GM12878 (cell line): ENCODE results near the gene SMG6. TPM values are rescaled to one million over a fixed set of nuclear protein-coding genes. Genes with fewer than 3 reads are reported as not detected.

Source experiments
- ATAC-seq: fragments of 200-7000 bp; cut with Tn5 transposase; 3 replicates; pipeline ENCODE4 v1.9.1; 2020; ENCODE audit warnings: mild to moderate bottlenecking, moderate library complexity
- BruUV-seq: library from RNA; stranded (reverse); fragments of 400-500 nt; replicated peaks from 2 replicates; lab custom pipeline; 2021; lab: Mats Ljungman, UMichigan
- CTCF ChIA-PET: fragments of 300-600 bp; sonication (Branson Sonifier 250); formaldehyde crosslinking; extraction: SDS; loops from one replicate; lab custom pipeline; 2021; ENCODE audit warnings: inconsistent platforms; lab: Yijun Ruan, JAX
- POLR2A ChIA-PET: fragments of 350-600 bp; formaldehyde crosslinking; extraction: SDS; loops from one replicate; lab custom pipeline; 2021; ENCODE audit warnings: inconsistent platforms; lab: Charles Lee
- RAD21 ChIA-PET: fragments of 300-600 bp; sonication (Branson Sonifier 250); formaldehyde crosslinking; loops from one replicate; lab custom pipeline; 2023; ENCODE audit warnings: antibody characterized with exemption; ENCODE audit not compliant: unreplicated experiment; lab: Charles Lee
- SMC1A ChIA-PET: fragments of 300-600 bp; sonication (Branson Sonifier 250); formaldehyde crosslinking; loops from one replicate; lab custom pipeline; 2023; ENCODE audit not compliant: unreplicated experiment, uncharacterized antibody; lab: Charles Lee
- DNase-seq: peaks from one replicate; pipeline ENCODE4 v3.0.0-alpha.2; 2011; ENCODE audit warnings: low read depth, low spot score
- FAIRE-seq: peaks from 3 replicates; lab custom pipeline; 2011; peaks lifted over from hg19 to GRCh38; lab: Jason Lieb, UNC
- H2AFZ ChIP-seq: 2 replicates; pipeline ENCODE4 v1.6.0; 2011; ENCODE audit warnings: low read depth, low read length, control low read depth; ENCODE audit not compliant: control insufficient read depth
- H3K27ac ChIP-seq: 2 replicates; pipeline ENCODE4 v1.5.1; 2011; ENCODE audit warnings: control low read depth; ENCODE audit not compliant: control insufficient read depth, insufficient read depth
- H3K27me3 ChIP-seq, 2 experiments: replicated peaks in 1 of 2; 2 replicates each; pipeline versions ENCODE4 v1.6.0 to v1.6.1; 2011; ENCODE audit warnings: low read length in 1 of 2; ENCODE audit not compliant: control insufficient read depth in 2 of 2, insufficient read depth in 2 of 2
- H3K36me3 ChIP-seq, 2 experiments: 2 replicates each; pipeline ENCODE4 v1.5.1; 2011; ENCODE audit warnings: low read length in 1 of 2; ENCODE audit not compliant: control insufficient read depth in 2 of 2, insufficient read depth in 2 of 2
- H3K4me1 ChIP-seq: 2 replicates; pipeline ENCODE4 v1.6.1; 2011; ENCODE audit warnings: mild to moderate bottlenecking, low read length, moderate library complexity, mixed read lengths; ENCODE audit not compliant: control insufficient read depth, insufficient read depth
- H3K4me2 ChIP-seq: 2 replicates; pipeline ENCODE4 v1.6.0; 2011; ENCODE audit warnings: control low read depth; ENCODE audit not compliant: control insufficient read depth, insufficient read depth
- H3K4me3 ChIP-seq: fragments of 200-600 bp; sonication (generic); 2 replicates; pipeline ENCODE4 v1.5.1; 2016
- H3K79me2 ChIP-seq: 2 replicates; pipeline ENCODE4 v1.6.0; 2011; ENCODE audit warnings: low read length; ENCODE audit not compliant: control insufficient read depth, insufficient read depth
- H3K9ac ChIP-seq: 2 replicates; pipeline ENCODE4 v1.8.0; 2011; ENCODE audit warnings: low read length, control low read depth, mixed read lengths; ENCODE audit not compliant: control insufficient read depth, insufficient read depth
- H3K9me3 ChIP-seq: replicated peaks from 3 replicates; pipeline ENCODE4 v1.5.1; 2011; ENCODE audit warnings: mild to moderate bottlenecking, low read length; ENCODE audit not compliant: control insufficient read depth, insufficient read depth
- H4K20me1 ChIP-seq: 2 replicates; pipeline ENCODE4 v1.6.0; 2011; ENCODE audit not compliant: control insufficient read depth, insufficient read depth
- BHLHE40 ChIP-seq, 2 experiments: fragments of 450-650 bp in 1 of 2; IDR thresholded peaks; 2 replicates each; pipeline ENCODE4 v1.6.1; 2011 to 2017; ENCODE audit warnings: low read depth in 2 of 2, borderline replicate concordance in 1 of 2, improper control_type of control experiment in 1 of 2, low read length in 1 of 2, mild to moderate bottlenecking in 1 of 2
- BMI1 ChIP-seq: fragments of 450-650 bp; IDR thresholded peaks from 2 replicates; pipeline ENCODE4 v1.6.1; 2016; ENCODE audit warnings: mild to moderate bottlenecking, moderate library complexity, borderline replicate concordance
- CREB1 ChIP-seq: IDR thresholded peaks from 2 replicates; pipeline ENCODE4 v1.6.1; 2012; ENCODE audit warnings: low read depth, mild to moderate bottlenecking, inconsistent platforms
- E2F8 ChIP-seq: fragments of 450-650 bp; IDR thresholded peaks from 2 replicates; pipeline ENCODE4 v1.6.1; 2018; ENCODE audit warnings: mild to moderate bottlenecking, low read depth, moderate library complexity; ENCODE audit not compliant: partially characterized antibody
- MTA3 ChIP-seq: IDR thresholded peaks from 2 replicates; pipeline ENCODE4 v1.6.1; 2012; ENCODE audit warnings: low read length, inconsistent platforms, borderline replicate concordance
- NBN ChIP-seq: fragments of 450-650 bp; IDR thresholded peaks from 2 replicates; pipeline ENCODE4 v1.6.1; 2016
- RAD21 ChIP-seq: IDR thresholded peaks from 2 replicates; pipeline ENCODE4 v1.6.1; 2011; ENCODE audit warnings: mild to moderate bottlenecking, low read depth, low read length, moderate library complexity; ENCODE audit not compliant: insufficient read depth
- STAT3 ChIP-seq: IDR thresholded peaks from 2 replicates; pipeline ENCODE4 v1.6.1; 2011; ENCODE audit warnings: low read depth, low read length, improper control_type of control experiment
- WGBS: methylation state at CpG from one replicate; pipeline ENCODE4 v1.1.6; 2016; ENCODE audit warnings: low lambda C conversion rate; ENCODE audit not compliant: insufficient replicate concordance, insufficient coverage; ENCODE audit errors: missing lambda C conversion rate; 5-methylcytosine and 5-hydroxymethylcytosine counted together
- in situ Hi-C: fragments of 300-500 bp; cut with MboI; formaldehyde crosslinking; loops from 9 replicates; pipeline ENCODE4 v1.14.3; 2018; ENCODE audit warnings: mixed read lengths
- intact Hi-C: fragments of 100-400 bp; cut with micrococcal nuclease; formaldehyde crosslinking; loops from one replicate; pipeline ENCODE4 v1.14.2; 2022; ENCODE audit not compliant: unreplicated experiment
- polyA plus RNA-seq, 11 experiments: library from polyadenylated mRNA; depleted of rRNA in 4 of 11; unstranded in 6 of 11; stranded (reverse) in 5 of 11; fragments of >200 nt; fragmentation: Nextera tagmentation in 4 of 11; fragmentation: Illumina TruSeq in 1 of 11; extraction: Ambion mirVana in 4 of 11; extraction: Trizol in 1 of 11; gene quantifications; 1 replicate in 1 of 11; 2 replicates in 10 of 11; pipeline versions ENCODE4 v1.2.1 to v1.2.3, GENCODE V29; 2011 to 2016; ENCODE audit warnings: inconsistent platforms in 2 of 11, missing spikeins in 2 of 11, low read depth in 1 of 11
- total RNA-seq, 4 experiments: library from RNA; depleted of rRNA in 3 of 4; stranded (reverse); fragments of >200 nt in 3 of 4; fragmentation: Illumina TruSeq in 1 of 4; extraction: Trizol in 1 of 4; gene quantifications; 2 replicates each; pipeline versions ENCODE4 v1.2.1 to v1.2.3, GENCODE V29; 2013 to 2021
- TF ChIP-seq, protein P1 (sequence below), 3 experiments: IDR thresholded peaks in 2 of 3; conservative IDR thresholded peaks in 1 of 3; 2 replicates each; pipeline ENCODE4 v1.5.1; 2011; ENCODE audit warnings: low read depth in 3 of 3, low read length in 3 of 3, mild to moderate bottlenecking in 3 of 3, control low read depth in 2 of 3, moderate library complexity in 2 of 3, inconsistent platforms in 1 of 3, mixed read lengths in 1 of 3; ENCODE audit not compliant: control insufficient read depth in 2 of 3, insufficient read depth in 1 of 3; ENCODE audit errors: extremely low read depth in 1 of 3
- TF ChIP-seq, protein P2 (sequence below): fragments of 450-650 bp; formaldehyde crosslinking; IDR thresholded peaks from 2 replicates; pipeline ENCODE4 v1.4.0; 2022; ENCODE audit warnings: mild to moderate bottlenecking, moderate library complexity
- TF ChIP-seq, protein P3 (sequence below): fragments of 450-650 bp; IDR thresholded peaks from 2 replicates; pipeline ENCODE4 v1.6.1; 2016; ENCODE audit warnings: mild to moderate bottlenecking

SMG6 gene
- total and polyA plus RNA-seq, 10 of the 15 experiments (the other 5 are each of a cell fraction or from before 2014, with no cell fraction given) = 0.58 to 28.7 (median 15.7) TPM

DNA sequence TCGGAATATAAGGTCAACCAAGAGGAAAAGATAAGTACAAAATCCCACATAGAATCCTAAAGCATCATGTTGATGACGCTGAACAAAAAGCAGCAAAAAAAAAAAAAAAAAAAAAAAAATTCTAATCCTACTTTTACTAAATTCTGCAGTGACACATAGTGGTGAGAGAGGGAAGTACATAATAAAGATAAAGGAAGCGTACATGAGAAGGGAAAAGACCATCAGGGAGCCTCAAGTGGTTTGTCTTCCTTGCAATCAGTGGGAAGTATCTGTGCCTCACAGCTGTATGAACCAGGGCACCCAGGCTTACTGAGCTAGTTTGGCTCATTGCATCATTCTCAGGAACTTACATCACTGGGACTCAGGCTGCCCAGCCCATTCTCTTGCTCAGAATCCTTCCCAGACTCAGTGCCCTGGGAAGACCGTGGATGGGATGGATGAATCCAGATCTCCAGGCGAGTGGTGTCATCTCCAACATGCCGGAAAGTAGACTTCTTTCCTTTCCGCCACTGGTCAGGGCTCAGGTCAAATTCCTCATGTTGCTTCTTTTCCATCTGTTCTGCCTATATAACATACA is 21.2 kb downstream of the SMG6 start:
- Histone ChIP-seq H2AFZ (no peak overlapping the region), H3K4me1 (0 out of 2 replicates have a peak, but pooled peaks cover 3% of the 10 kb centered on the region), H3K9me3 (no peaks in the 10 kb centered on the region), H3K9ac (no peak overlapping the region), H4K20me1 (no peaks in the 10 kb centered on the region), H3K27me3 (no peaks in the 10 kb centered on the region), H3K4me2 (no peak overlapping the region), H3K27ac (peak overlapping the region; percentile 37), H3K4me3 (no peak overlapping the region), H3K79me2 (no peaks in the 10 kb centered on the region), H3K36me3 (peaks cover 14 to 39% of the 10 kb centered on the region in 2 experiments)
- in situ Hi-C loops = no loop called here
- intact Hi-C loops = loop anchor here (2.0 kb wide), 1 partner anchor 38 kb away; no protein-coding TSS in a partner anchor
- DNase-seq = no peak
- BruUV-seq = no TSS peak
- FAIRE-seq = peak; percentile 92
- ChIA-PET RAD21 (interaction anchor here (0.7 to 5.2 kb wide), 17 partner anchors 21 to 727 kb away, joined by 3 to 63 read pairs (median 4); partner anchors contain the start of genes HIC1, SMG6 and SRR), POLR2A (interaction anchor here (0.5 to 1.2 kb wide), 4 partner anchors 14 to 224 kb away, joined by 3 read pairs; no protein-coding TSS in a partner anchor), SMC1A (interaction anchor here (0.7 to 7.2 kb wide), 22 partner anchors 10 to 561 kb away, joined by 3 to 74 read pairs (median 5); partner anchors contain the start of gene HIC1), CTCF (interaction anchor here (0.7 to 10.0 kb wide), 29 partner anchors 12 to 613 kb away, joined by 3 to 109 read pairs (median 5); partner anchors contain the start of gene HIC1)
- peak; percentile 50; the same call in 2 of the 3 replicates for ATAC-seq
- 41% methylated on average over 7 of the region's 7 CpGs for whole genome bisulfite sequencing
- 0 out of 2 replicates have a peak, but pooled peaks have one; percentile 29 for TF ChIP-seq CREB1
- TF ChIP-seq RAD21 = peak; percentile 73
- TF ChIP-seq BHLHE40 (IDR thresholded peaks at IDR 0.05; ENCODE audit: borderline replicate concordance in 1 of 2, low read depth in 2 of 2, low read length in 1 of 2) = no peak
- no peak for TF ChIP-seq MTA3
- no peak for TF ChIP-seq STAT3
- TF ChIP-seq, protein P1, sequence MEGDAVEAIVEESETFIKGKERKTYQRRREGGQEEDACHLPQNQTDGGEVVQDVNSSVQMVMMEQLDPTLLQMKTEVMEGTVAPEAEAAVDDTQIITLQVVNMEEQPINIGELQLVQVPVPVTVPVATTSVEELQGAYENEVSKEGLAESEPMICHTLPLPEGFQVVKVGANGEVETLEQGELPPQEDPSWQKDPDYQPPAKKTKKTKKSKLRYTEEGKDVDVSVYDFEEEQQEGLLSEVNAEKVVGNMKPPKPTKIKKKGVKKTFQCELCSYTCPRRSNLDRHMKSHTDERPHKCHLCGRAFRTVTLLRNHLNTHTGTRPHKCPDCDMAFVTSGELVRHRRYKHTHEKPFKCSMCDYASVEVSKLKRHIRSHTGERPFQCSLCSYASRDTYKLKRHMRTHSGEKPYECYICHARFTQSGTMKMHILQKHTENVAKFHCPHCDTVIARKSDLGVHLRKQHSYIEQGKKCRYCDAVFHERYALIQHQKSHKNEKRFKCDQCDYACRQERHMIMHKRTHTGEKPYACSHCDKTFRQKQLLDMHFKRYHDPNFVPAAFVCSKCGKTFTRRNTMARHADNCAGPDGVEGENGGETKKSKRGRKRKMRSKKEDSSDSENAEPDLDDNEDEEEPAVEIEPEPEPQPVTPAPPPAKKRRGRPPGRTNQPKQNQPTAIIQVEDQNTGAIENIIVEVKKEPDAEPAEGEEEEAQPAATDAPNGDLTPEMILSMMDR (IDR thresholded peaks at IDR 0.05 in 2 of 3, conservative IDR thresholded peaks at IDR 0.05 in 1 of 3; ENCODE audit: control insufficient read depth in 2 of 3, extremely low read depth in 1 of 3, insufficient read depth in 1 of 3, low read depth in 3 of 3, low read length in 3 of 3) = peak; percentile 37 to 64 (median 59); a peak in 4 of 6 replicates
- TF ChIP-seq, protein P2, sequence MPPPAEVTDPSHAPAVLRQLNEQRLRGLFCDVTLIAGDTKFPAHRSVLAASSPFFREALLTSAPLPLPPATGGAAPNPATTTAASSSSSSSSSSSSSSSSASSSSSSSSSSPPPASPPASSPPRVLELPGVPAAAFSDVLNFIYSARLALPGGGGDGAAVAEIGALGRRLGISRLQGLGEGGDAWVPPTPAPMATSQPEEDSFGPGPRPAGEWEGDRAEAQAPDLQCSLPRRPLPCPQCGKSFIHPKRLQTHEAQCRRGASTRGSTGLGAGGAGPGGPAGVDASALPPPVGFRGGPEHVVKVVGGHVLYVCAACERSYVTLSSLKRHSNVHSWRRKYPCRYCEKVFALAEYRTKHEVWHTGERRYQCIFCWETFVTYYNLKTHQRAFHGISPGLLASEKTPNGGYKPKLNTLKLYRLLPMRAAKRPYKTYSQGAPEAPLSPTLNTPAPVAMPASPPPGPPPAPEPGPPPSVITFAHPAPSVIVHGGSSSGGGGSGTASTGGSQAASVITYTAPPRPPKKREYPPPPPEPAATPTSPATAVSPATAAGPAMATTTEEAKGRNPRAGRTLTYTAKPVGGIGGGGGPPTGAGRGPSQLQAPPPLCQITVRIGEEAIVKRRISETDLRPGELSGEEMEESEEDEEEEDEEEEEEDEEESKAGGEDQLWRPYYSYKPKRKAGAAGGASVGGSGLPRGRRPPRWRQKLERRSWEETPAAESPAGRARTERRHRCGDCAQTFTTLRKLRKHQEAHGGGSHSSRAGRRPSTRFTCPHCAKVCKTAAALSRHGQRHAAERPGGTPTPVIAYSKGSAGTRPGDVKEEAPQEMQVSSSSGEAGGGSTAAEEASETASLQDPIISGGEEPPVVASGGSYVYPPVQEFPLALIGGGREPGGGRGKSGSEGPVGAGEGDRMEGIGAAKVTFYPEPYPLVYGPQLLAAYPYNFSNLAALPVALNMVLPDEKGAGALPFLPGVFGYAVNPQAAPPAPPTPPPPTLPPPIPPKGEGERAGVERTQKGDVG (CRISPR knock-in tag) = no peak
- TF ChIP-seq E2F8 = peak; percentile 70
- no peak for TF ChIP-seq BMI1
- peak; percentile 73; the same call in 1 of the 2 replicates for TF ChIP-seq NBN
- TF ChIP-seq, protein P3, sequence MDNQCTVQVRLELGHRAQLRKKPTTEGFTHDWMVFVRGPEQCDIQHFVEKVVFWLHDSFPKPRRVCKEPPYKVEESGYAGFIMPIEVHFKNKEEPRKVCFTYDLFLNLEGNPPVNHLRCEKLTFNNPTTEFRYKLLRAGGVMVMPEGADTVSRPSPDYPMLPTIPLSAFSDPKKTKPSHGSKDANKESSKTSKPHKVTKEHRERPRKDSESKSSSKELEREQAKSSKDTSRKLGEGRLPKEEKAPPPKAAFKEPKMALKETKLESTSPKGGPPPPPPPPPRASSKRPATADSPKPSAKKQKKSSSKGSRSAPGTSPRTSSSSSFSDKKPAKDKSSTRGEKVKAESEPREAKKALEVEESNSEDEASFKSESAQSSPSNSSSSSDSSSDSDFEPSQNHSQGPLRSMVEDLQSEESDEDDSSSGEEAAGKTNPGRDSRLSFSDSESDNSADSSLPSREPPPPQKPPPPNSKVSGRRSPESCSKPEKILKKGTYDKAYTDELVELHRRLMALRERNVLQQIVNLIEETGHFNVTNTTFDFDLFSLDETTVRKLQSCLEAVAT = 0 out of 2 replicates have a peak, but pooled peaks have one; percentile 46
